Measurements from ENCODE around the gene GANAB.

DNA sequence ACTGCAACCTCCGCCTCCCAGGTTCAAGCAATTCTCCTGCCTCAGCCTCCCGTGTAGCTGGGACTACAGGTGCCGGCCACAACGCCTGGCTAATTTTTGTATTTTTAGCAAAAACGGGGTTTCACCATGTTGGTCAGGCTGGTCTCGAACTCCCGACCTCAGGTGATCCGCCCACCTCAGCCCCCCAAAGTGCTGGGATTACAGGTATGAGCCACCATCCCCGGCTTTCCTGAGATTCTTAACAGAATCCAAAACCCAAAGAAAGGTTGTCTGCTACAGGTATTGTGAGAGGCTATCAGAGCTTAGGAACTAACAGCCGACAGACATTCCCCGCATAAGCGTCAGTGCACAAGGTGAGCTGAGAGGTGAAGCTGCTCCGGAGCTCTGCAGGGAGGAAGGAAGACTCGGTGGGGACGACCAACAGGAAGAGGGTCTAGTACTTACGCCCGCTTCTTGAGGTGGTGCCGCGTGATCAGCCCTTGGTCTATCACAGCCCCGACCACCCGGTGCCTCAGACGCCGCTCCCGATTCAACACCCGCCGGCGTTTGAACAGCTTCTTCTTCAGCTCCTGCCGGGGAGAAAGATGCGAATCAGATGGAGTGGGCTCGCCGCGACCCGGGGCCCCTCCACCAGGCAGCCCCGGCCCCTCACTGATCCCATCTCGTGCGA, 18.1 kb upstream of the GANAB start:
- TF ChIP-seq, protein P1, sequence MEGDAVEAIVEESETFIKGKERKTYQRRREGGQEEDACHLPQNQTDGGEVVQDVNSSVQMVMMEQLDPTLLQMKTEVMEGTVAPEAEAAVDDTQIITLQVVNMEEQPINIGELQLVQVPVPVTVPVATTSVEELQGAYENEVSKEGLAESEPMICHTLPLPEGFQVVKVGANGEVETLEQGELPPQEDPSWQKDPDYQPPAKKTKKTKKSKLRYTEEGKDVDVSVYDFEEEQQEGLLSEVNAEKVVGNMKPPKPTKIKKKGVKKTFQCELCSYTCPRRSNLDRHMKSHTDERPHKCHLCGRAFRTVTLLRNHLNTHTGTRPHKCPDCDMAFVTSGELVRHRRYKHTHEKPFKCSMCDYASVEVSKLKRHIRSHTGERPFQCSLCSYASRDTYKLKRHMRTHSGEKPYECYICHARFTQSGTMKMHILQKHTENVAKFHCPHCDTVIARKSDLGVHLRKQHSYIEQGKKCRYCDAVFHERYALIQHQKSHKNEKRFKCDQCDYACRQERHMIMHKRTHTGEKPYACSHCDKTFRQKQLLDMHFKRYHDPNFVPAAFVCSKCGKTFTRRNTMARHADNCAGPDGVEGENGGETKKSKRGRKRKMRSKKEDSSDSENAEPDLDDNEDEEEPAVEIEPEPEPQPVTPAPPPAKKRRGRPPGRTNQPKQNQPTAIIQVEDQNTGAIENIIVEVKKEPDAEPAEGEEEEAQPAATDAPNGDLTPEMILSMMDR (IDR thresholded peaks at IDR 0.05; ENCODE audit: low read depth, low read length), result no peak
- no peak for TF ChIP-seq POLR2A (IDR thresholded peaks at IDR 0.05; ENCODE audit: extremely low read depth, insufficient read length)
